ENCODE results near the gene SMIM41.
A peak's percentile ranks its signal among the peaks of the same experiment; 100 is the strongest.

SMIM41 gene

DNA sequence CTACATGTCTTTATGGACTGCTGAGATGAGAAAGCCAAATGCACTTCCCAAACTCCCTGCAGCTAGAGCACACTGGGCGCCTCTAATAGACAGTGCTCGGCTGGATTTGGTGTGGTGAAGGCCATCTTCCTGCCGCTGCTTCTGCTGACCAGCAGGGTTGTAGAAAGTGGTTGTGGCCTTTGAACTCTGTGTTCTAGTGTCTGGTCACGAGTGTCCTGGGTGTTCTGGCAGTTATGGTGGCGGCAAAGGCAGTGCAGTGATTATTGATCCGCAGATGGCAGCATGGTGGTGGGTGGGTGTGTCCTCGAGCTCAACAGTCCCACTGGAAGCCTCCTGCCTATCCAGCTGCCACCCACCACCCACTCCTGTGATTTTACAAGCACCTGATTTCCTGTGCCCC lies 43.4 kb downstream of the SMIM41 start:
- DNase-seq = no peak

DNA sequence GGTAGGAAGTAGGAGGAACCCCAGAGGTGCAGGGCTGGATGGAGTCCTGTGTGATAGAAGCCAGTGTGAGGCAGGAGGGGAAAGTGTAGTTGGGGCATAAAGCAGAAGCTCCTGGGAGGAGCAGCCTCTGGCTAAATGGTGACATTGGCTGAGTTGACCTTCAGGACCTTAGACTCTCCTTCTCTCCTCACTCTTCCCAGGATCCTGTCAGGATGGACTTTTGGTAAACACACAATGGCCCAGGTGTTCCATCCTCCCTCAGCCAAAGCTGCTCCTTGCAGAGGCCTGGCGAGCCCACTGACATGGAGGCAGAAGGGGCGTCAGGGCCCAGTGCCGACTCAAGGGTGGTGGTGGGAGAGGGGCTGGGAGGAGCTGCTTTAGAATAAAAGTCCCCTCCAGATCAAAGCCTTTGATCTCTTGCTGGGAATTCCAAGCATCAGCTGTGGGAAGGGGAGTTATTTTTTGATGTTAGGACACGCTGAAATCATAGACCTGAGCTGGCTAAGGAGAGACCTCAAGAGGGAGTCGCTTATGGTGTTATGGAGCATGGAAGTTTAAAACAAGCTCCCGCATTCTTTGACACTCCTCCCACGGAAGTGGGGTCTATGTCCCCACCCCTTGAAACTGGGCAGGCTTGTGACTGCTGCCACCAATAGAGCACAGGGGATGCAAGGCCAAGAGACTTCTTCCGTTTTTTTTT lies 44.1 kb downstream of the SMIM41 start:
- no peak for DNase-seq

GRCh38 chr12:52125476-52125900 lies 46.0 kb downstream of the SMIM41 start:
- DNase-seq = no peak

- DNase-seq = no peak
Observed at GRCh38 chr12:52126050-52126604, 46.6 kb downstream of the SMIM41 start.

- DNase-seq = no peak
Observed at GRCh38 chr12:52126605-52127578, 47.4 kb downstream of the SMIM41 start.

DNA sequence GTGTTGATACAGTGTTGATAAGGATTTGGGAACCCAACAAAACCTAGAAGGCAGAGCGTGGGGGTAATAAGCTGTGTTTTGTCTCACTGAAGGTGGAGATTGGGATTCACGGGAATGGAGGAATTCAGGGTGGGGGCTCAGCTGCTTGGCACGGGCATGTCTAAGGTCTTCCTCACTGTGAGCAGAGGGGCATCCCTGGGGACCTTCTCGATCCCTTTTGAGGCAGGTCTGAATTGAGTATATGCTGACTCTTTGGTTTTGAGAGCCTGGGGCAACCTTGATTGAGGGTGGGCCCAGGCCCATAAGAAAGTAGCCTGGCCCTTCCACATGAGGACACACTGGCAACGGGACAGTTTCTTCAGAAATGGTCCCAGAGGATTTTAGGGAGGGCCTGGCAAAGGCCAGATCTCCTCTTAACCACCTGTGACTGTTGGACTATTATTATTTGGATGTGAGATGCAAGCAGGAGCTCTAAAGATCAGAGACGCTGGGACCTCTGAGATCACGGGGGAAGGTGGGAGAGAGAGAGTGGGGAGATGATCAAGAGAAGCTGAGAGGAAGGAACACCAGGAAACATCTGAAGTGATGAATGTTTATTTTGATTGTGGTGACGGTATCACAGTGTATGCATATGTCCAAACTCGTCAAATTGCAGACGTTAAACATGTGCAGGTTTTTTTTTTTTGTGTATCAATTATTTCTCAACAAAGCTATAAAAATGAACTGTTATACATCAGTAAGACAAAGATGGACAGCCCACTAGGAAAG lies 48.4 kb downstream of the SMIM41 start:
- DNase-seq = no peak

- DNase-seq = no peak
Observed at GRCh38 chr12:52130711-52131110, 51.2 kb downstream of the SMIM41 start.

- DNase-seq = no peak
Observed at GRCh38 chr12:52132754-52133161, 53.3 kb downstream of the SMIM41 start.

DNA sequence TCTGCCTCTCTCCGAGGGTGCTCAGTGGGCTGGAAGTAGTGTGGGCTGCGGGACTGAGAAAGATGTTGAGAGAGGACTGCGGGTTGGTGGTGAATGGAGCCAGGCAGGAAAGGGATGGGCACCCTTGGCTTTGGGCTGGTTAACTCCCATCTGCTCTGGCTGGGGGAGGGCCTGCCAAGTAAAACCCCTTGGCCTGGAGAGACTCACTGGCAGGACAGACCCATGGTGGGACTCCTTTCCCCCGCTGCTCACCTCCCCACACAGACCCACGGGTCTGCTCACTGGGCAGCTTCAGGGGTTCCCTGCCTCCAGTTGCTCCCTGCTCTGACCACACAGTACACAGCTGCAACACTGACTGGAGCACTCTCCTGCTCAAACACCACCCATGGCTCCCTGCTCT lies 58.2 kb downstream of the SMIM41 start:
- no peak for DNase-seq

- no peak for DNase-seq
Observed at GRCh38 chr12:52139147-52139546, 59.6 kb downstream of the SMIM41 start.

DNA sequence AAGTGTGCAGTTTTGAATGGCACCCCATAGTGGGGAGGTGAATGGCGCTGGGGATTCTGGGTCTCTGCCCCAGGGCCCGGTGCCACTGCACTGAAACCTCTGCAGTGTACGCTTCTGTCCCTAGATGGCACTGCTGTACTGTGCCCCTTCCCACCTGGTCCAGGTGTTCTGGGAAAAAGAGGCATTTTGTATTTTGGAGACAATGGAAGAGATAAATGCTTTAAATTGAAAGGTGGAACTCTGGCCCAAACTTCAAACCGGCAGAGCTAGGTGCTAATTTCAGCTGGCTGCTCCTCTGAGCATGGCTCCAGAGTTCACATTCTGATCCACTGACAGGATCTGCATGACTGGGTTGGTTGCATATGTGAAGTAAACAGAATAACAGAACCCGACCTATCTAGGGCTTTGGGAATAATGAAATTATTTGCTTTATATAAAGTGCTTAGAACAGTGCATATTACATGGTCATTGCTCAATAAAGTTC lies 60.1 kb downstream of the SMIM41 start:
- no peak for DNase-seq

- DNase-seq = no peak
Observed at GRCh38 chr12:52141306-52141705, 61.8 kb downstream of the SMIM41 start.

DNA sequence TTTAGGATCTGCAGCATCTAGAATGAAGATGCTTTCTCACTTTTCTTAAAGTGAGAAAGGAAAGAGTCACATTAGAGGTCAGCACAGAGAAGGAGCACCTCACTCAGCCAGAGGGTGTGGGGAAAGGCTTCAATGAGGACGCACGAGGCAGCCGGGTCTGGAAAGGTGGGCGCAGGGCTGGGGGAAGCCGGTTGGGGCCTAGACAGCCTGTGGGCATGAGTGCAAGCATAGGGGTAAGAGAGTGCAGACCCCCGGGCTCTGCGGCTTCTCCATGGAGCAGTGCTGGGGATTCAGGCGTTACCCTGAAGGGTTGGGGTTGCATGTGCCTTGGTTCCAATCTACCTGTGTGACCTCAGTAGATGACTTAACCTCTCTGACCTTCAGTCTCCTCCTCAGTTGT lies 62.4 kb downstream of the SMIM41 start:
- no peak for DNase-seq

- no peak for DNase-seq
Observed at GRCh38 chr12:52142431-52142830, 62.9 kb downstream of the SMIM41 start.

GRCh38 chr12:52144512-52145227 lies 65.2 kb downstream of the SMIM41 start:
- DNase-seq = no peak

GRCh38 chr12:52145228-52146088 lies 66.0 kb downstream of the SMIM41 start:
- no peak for DNase-seq

GRCh38 chr12:52146089-52146821 lies 66.8 kb downstream of the SMIM41 start:
- no peak for DNase-seq

DNA sequence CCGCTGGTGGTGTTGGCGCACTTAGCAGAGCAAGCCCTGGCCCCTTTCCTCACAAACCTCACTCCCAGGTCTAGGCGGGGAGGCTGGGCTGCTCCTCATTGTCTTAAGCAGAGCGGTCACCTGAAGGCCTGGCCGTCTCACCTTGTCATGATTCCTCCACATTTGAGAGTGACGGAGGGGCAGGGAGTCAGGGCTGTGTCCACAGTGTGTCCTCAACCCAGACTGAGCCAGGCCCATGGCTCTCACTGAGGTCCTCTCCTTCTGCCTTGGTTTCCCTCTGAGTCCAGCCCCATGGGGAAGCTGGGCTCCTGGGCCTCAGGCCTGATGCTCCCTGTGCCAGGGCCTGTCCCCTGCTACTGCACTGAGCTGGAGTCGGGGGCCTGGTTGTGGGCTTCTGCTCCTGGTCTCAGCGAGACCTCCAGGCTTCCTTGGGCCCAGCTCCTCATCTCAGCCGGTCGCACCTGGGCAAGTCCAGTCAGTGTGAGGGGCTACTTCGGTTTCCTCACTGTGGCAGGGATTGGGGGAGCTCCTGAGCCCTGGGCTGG lies 67.4 kb downstream of the SMIM41 start:
- no peak for DNase-seq

DNA sequence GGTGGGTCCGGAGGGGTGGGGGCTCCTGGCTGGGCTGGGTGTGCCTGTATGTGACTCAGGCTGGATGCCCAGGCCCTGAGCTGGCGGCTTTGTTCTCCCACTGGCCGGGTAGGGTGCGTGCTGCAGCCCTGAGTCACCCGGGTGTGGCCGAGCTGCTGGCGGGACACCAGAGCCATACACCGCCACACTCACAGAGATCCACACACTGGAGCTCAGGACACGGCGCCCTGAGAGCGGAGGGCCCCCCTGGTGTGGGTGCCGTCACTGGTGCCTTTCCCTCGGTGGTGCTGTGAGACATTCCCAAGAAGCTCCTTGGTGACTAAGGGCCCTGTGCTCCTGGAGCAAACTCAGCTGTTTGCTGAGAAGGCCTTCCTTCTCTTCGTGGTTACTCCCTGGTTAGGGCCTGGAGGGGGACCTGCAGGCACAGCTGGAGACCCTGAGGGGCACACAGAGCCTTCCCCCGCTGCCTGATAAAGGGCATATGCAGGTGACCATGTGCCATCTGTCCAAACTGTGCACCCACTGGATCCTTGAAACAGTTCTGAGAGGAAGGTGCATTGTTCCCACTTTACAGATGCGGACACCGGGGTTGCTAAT lies 68.0 kb downstream of the SMIM41 start:
- peak; percentile 98 for DNase-seq
